GM21526 (cell line): ENCODE measurements around the gene RRBP1.
"Not testable (repeated sequence)": the region's sequence is repeated elsewhere in the genome, so short reads cannot be mapped to it uniquely, and the experiment has no call there.

ENCODE experiments used
- ATAC-seq: cut with Tn5 transposase; IDR thresholded peaks from one replicate; pipeline ENCODE4 v1.9.1; 2021; ENCODE audit warnings: moderate library complexity; ENCODE audit not compliant: unreplicated experiment, low FRiP score

Gene RRBP1

GRCh38 chr20:17710379-17711266 is 28.6 kb upstream of the RRBP1 start:
- ATAC-seq, result no peak

GRCh38 chr20:17709361-17710293 is 27.6 kb upstream of the RRBP1 start:
- ATAC-seq, result no peak

- ATAC-seq, result no peak
Observed at GRCh38 chr20:17708675-17709360, 26.8 kb upstream of the RRBP1 start.

GRCh38 chr20:17707951-17708350 is 25.9 kb upstream of the RRBP1 start:
- ATAC-seq, result not testable (repeated sequence)

- ATAC-seq, result no peak
Observed at GRCh38 chr20:17706632-17707031, 24.6 kb upstream of the RRBP1 start.

GRCh38 chr20:17705916-17706315 is 23.9 kb upstream of the RRBP1 start:
- ATAC-seq, result no peak

- ATAC-seq, result no peak
Observed at GRCh38 chr20:17704589-17705317, 22.7 kb upstream of the RRBP1 start.

- no peak for ATAC-seq
Observed at GRCh38 chr20:17701826-17702225, 19.8 kb upstream of the RRBP1 start.

GRCh38 chr20:17700637-17701036 is 18.6 kb upstream of the RRBP1 start:
- no peak for ATAC-seq

- no peak for ATAC-seq
Observed at GRCh38 chr20:17699931-17700351, 17.9 kb upstream of the RRBP1 start, which contains the start of gene BANF2. Gene BANF2 (plus strand): TSS chr20:17699966. CDS start chr20:17725026, 25,060 bp downstream.

GRCh38 chr20:17698384-17698783 is 16.3 kb upstream of the RRBP1 start:
- no peak for ATAC-seq

- ATAC-seq, result no peak
Observed at GRCh38 chr20:17697171-17697570, 15.1 kb upstream of the RRBP1 start.

- no peak for ATAC-seq
Observed at GRCh38 chr20:17696287-17696686, 14.2 kb upstream of the RRBP1 start.

GRCh38 chr20:17694767-17695166 is 12.7 kb upstream of the RRBP1 start:
- ATAC-seq, result no peak

GRCh38 chr20:17693444-17694001 is 11.5 kb upstream of the RRBP1 start:
- ATAC-seq, result no peak

- no peak for ATAC-seq
Observed at GRCh38 chr20:17691758-17692157, 9.7 kb upstream of the RRBP1 start.

- no peak for ATAC-seq
Observed at GRCh38 chr20:17690144-17690543, 8.1 kb upstream of the RRBP1 start.

- no peak for ATAC-seq
Observed at GRCh38 chr20:17688965-17689364, 6.9 kb upstream of the RRBP1 start.

GRCh38 chr20:17687800-17688199 is 5.8 kb upstream of the RRBP1 start:
- no peak for ATAC-seq

GRCh38 chr20:17685168-17685567 is 3.1 kb upstream of the RRBP1 start:
- ATAC-seq, result no peak
